ENCODE measurements around the gene C1QTNF9.
"Not testable (repeated sequence)": the region's sequence is repeated elsewhere in the genome, so short reads cannot be mapped to it uniquely, and the experiment has no call there.

The C1QTNF9 gene

GRCh38 chr13:24319641-24320040, 10.3 kb downstream of the C1QTNF9 start:
- H3K4me3 ChIP-seq (ENCODE audit: low read depth, low read length), result not testable (repeated sequence)

GRCh38 chr13:24321416-24321815, 12.0 kb downstream of the C1QTNF9 start:
- H3K4me3 ChIP-seq (ENCODE audit: low read depth, low read length), result not testable (repeated sequence)

- not testable (repeated sequence) for H3K4me3 ChIP-seq (ENCODE audit: low read depth, low read length)
Measured at GRCh38 chr13:24322470-24322869, 13.1 kb downstream of the C1QTNF9 start.

- H3K4me3 ChIP-seq (ENCODE audit: low read depth, low read length), result no peak overlapping the region
Measured at GRCh38 chr13:24323036-24323738, 13.8 kb downstream of the C1QTNF9 start.

GRCh38 chr13:24323739-24324075, 14.3 kb downstream of the C1QTNF9 start:
- H3K4me3 ChIP-seq (ENCODE audit: low read depth, low read length), result no peak overlapping the region

- not testable (repeated sequence) for H3K4me3 ChIP-seq (ENCODE audit: low read depth, low read length)
Measured at GRCh38 chr13:24327598-24327997, 18.2 kb downstream of the C1QTNF9 start.

GRCh38 chr13:24328145-24328544, 18.8 kb downstream of the C1QTNF9 start:
- peak overlapping the region; percentile 8 for H3K4me3 ChIP-seq (ENCODE audit: low read depth, low read length)

- no peak overlapping the region for H3K4me3 ChIP-seq (ENCODE audit: low read depth, low read length)
Measured at GRCh38 chr13:24338721-24339120, 29.3 kb downstream of the C1QTNF9 start.

GRCh38 chr13:24339937-24340607, 30.7 kb downstream of the C1QTNF9 start:
- no peak overlapping the region for H3K4me3 ChIP-seq (ENCODE audit: low read depth, low read length)

GRCh38 chr13:24340608-24340955, 31.2 kb downstream of the C1QTNF9 start:
- no peak overlapping the region for H3K4me3 ChIP-seq (ENCODE audit: low read depth, low read length)

- no peak overlapping the region for H3K4me3 ChIP-seq (ENCODE audit: low read depth, low read length)
Measured at GRCh38 chr13:24341439-24341838, 32.1 kb downstream of the C1QTNF9 start.

- no peak overlapping the region for H3K4me3 ChIP-seq (ENCODE audit: low read depth, low read length)
Measured at GRCh38 chr13:24348385-24348784, 39.0 kb downstream of the C1QTNF9 start.

- no peak overlapping the region for H3K4me3 ChIP-seq (ENCODE audit: low read depth, low read length)
Measured at GRCh38 chr13:24348797-24349515, 39.6 kb downstream of the C1QTNF9 start.

- not testable (repeated sequence) for H3K4me3 ChIP-seq (ENCODE audit: low read depth, low read length)
Measured at GRCh38 chr13:24349778-24350664, 40.6 kb downstream of the C1QTNF9 start.

- H3K4me3 ChIP-seq (ENCODE audit: low read depth, low read length), result no peak overlapping the region
Measured at GRCh38 chr13:24351423-24351822, 42.0 kb downstream of the C1QTNF9 start.

GRCh38 chr13:24353736-24354135, 44.4 kb downstream of the C1QTNF9 start:
- H3K4me3 ChIP-seq (ENCODE audit: low read depth, low read length), result no peak overlapping the region

- no peak overlapping the region for H3K4me3 ChIP-seq (ENCODE audit: low read depth, low read length)
Measured at GRCh38 chr13:24355103-24355502, 45.7 kb downstream of the C1QTNF9 start.

- no peak overlapping the region for H3K4me3 ChIP-seq (ENCODE audit: low read depth, low read length)
Measured at GRCh38 chr13:24356270-24356669, 46.9 kb downstream of the C1QTNF9 start.

- H3K4me3 ChIP-seq (ENCODE audit: low read depth, low read length), result no peak overlapping the region
Measured at GRCh38 chr13:24356837-24357236, 47.5 kb downstream of the C1QTNF9 start.

- no peak overlapping the region for H3K4me3 ChIP-seq (ENCODE audit: low read depth, low read length)
Measured at GRCh38 chr13:24357756-24358155, 48.4 kb downstream of the C1QTNF9 start.

- not testable (repeated sequence) for H3K4me3 ChIP-seq (ENCODE audit: low read depth, low read length)
Measured at GRCh38 chr13:24358836-24359235, 49.5 kb downstream of the C1QTNF9 start.
